Germinal center (tissue), 1 donor: ENCODE data around the gene KLHL36.

Experiments
- DNase-seq: peaks from one replicate; pipeline ENCODE4 v3.0.0; 2012; ENCODE audit warnings: mixed read lengths, low spot score

KLHL36 gene

DNA sequence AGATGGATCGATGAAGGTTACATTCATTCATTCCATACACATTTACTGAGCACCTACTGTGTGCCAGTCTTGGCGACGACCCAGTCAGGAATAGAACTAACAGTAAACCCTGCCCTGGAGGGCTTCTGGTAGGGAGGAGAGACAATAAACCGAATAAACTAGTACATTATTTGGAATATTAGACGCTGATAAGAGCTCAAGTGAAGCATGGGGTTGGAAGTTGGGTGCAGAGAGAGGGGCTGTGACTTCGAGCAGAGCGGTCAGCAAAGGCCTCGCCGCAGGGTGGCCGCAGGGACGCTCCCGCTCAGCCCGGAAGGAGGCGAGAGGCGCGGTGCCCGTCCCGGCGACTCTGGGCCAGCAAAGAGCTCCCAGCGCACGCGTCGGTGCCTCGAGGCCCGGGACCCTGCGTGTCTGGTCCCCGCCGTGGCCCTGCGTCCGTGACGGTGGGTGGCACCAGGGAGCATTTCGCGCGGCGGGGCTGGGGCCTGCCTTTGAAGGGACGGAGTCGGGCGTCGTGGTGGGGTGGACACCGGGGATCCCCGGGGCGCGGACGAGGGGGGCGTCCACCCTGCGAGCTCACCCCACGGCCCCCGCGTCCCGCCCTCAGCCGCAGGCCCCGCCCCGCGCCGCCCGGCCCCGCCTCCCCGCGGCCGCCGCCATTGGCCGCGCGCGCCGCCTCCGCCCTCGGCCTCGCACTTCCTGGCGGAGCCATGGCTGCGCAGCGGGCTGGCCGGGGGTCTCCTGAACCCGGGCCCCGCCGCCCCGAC is at the start of gene KLHL36:
Gene KLHL36, plus strand, starts transcription at position 684 of the 767 bp plus-strand sequence. CDS start 2,357 bp downstream, outside the sequence.
- peak; percentile 92 for DNase-seq

DNA sequence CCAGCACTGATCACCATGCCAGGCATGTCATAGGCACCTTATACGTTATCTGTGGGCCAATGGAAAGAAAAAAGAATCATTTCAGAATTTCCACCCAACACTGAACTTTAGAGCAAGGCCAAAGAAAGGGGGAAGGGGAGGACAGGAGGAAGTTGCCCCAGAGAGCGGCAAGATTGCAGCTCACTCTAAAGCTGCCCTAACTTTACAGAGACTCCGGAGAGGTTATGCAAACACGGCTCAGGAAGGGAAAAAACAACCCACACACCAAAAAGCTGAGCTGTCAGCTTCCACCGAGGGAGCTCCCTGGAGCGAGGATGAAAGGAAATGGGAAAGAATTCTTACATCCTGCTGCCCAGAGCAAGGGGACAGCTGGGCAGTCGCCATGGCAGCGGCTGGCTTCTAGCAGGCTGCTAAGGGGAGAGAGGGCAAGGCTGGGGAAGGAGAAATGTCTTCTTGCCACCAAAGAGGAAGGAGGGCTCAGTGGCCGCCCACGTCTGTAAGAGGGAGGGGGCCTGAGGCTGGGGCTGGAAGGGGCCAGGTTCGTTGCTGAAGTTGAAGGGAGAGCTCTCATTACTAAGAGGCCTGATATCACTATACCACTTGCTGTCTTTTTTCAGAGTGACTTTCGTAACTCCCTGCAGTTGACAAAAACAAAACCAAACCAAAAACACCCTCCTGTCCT is 48.6 kb upstream of the KLHL36 start:
- DNase-seq: peak; percentile 49

- DNase-seq: peak; percentile 75
Observed at GRCh38 chr16:84600343-84601229, 47.7 kb upstream of the KLHL36 start.

GRCh38 chr16:84603140-84603816 is 45.0 kb upstream of the KLHL36 start:
- DNase-seq: no peak

DNA sequence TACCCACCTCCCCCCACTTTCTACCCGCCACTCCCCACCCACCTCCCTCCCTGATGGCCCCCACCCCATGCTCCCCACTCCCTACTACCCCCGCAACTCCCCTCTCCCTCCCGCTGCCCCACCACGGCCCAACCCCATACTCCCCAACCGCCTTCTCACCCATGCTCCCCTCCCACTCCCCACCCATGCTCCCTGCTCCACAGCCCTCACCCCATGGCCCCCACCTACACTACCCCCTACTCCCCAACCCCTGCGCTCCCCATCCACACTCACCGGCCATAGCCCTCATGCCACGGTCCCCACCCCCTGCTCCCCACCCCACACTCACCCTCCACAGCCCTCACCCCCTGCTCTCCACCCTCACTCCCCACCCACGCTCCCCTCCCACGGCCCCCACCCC is 44.4 kb upstream of the KLHL36 start:
- no peak for DNase-seq

- no peak for DNase-seq
Observed at GRCh38 chr16:84604477-84605013, 43.8 kb upstream of the KLHL36 start.

GRCh38 chr16:84605339-84605848 is 42.9 kb upstream of the KLHL36 start:
- no peak for DNase-seq

GRCh38 chr16:84606081-84606875 is 42.0 kb upstream of the KLHL36 start:
- no peak for DNase-seq

DNA sequence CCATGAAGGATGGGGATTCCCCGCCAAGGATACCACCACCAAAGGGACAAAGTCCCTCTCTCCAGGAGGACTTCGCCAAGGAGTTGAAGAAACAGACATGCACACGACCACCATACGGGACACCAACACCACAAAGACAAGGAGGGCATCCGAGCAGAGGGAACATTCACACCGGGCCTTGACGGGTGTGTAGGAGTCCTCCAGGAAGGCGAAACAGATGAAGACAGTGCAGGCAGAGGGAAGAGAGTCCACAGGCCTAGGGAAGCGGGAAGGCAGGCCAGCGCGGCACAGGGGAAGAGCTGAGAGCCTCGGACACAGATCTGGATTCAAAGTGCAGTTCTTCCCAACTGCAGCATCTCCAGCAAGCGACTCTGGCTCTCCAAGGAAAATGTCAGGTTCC is 41.2 kb upstream of the KLHL36 start:
- DNase-seq: no peak

- peak; percentile 77 for DNase-seq
Observed at GRCh38 chr16:84607694-84608093, 40.6 kb upstream of the KLHL36 start.

DNA sequence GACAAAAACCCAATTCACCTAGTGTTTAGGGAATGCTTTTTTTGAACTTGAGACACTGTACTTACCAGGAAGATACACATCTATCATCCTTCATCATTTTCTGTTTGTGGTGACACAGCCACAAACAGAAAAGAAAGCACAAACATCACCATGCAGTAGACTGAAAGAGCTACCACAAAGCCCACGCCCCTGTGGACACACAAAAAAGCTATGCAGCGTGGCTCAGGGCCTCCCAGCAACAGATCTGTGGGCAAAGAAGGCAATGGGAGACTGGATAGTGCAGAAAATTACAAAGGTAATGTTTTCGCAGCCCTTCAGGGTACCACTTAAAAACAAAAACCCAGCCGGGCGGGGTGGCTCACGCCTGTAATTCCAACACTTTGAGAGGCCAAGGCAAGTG is 40.0 kb upstream of the KLHL36 start:
- DNase-seq: no peak

DNA sequence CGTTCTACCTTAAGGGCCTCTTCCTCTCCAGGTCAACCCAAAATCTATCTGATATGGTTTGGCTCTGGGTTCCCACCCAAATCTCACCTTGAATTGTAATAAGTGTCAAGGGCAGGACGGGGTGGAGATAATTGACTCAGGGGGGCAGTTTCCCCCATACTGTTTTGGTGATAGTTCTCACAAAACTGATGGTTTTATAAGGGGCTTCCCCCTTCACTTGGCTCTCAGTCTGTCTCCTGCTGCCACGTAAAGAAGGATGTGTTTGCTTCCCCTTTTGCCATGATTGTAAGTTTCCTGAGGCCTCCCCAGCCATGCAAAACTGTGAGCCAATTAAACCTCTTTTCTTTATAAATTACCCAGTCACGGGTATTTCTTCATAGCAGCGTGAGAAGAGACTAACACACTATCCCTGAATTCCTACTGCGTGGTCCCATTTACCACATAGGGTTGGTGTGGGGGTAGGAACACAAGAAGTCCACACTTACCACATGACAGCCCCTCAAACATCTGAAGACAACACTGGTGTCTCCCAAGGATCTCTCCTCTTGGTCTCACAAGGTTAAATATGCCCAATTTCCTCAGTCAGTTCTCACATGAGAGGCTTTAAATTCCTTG is 38.6 kb upstream of the KLHL36 start:
- no peak for DNase-seq

DNA sequence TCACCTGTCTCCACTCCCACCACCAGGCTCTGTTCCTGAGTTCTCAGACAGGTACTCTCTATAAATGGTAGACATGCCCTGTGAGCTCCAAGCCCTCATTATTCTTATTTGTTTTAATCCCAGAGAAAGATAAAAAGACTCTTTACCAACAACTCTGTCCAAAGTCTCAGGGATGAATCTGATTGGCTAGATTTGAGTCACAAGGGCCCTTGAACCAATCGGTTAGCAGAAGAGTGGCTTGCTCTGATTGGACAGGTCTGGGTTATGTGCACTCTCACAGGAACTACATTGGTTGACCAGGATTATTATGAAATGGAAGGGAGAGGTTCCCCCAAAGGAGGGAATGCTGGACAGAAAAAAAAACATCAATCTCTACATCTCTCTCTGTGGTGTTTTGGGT is 37.9 kb upstream of the KLHL36 start:
- no peak for DNase-seq

DNA sequence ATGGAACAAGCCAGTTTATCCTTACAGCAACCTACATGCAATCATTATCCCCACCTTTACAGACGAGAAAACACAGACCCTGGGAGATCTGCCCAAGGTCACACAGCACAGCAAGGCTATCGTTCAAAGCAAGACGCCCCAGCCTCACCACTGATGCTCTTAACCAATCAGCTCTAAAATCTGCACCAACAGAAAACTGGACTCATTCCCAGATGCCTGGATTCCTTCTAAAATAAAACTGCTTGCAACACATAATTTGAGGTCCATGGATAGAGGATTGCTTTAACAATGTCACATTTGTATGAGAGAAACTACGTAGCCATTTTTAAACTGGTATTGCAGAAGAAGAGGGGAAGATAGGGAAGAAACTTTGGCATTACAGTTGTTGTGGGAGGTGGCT is 37.3 kb upstream of the KLHL36 start:
- DNase-seq: no peak

DNA sequence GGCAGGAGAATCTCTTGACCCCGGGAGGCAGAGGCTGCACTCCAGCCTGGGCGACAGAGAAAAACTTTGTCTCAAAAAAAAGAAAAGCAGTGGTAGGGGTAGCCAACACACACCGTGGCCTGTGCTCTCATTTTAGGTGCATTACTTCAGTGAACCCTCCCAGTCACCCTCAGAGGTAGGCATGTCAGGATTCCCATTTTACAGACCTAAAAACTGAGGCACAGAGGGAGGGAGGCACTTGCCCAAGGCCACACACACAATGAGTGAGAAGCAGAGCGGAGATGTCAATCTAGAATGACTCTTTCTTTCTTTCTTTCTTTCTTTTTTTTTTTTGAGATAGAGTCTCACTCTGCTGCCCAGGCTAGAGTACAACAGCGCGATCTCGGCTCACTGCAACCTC is 35.6 kb upstream of the KLHL36 start:
- no peak for DNase-seq

DNA sequence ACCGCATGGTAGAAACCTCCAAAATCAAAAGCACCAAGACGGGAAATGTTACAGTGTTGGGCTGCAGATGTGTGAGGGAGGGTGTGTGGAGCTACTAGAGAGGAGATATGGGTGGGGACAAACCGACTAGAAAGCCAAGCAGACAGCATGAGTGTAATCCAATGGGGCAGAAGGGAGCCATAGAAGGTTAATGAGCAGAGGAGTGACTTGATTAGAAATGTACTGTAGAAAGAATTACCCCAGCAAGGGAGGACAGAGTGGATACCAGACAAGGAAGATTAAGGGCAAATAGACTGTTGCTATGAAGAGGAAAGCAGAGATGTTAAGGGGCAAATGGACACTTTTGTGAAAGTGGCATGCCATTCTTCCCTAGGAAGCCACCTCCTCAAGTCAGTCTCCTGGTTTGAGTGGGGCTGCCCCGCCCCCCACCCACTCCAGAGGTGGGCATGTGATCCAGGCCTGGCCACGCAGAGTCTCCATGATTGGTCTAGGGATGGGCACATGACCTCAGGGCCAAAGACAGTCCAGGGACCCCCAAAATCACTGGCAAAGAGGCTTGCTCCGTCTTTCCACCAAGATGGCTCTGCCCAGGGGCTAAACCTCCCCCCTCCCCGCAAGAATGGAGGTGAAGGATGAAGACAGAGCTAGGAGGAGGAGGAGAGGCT is 34.8 kb upstream of the KLHL36 start:
- no peak for DNase-seq

DNA sequence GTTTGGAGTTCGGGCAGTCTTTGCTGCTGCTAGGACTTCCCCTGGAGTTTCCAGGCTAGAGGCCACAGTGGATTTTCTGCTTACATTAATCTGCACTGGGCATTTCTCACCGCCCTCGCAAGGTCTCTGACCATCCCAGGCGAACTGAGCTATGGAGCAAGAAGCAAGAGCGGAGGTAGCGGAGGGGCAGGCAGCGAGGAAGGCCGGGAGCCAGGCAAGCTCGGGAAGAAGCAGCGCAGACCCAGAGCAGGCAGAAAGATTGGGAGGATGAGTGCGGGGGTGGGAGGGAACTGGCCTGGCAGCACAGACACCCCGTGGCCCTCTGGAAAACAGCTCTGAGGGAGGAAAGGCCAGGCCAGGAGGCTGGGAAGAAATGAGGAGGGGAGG is 34.2 kb upstream of the KLHL36 start:
- DNase-seq: no peak

DNA sequence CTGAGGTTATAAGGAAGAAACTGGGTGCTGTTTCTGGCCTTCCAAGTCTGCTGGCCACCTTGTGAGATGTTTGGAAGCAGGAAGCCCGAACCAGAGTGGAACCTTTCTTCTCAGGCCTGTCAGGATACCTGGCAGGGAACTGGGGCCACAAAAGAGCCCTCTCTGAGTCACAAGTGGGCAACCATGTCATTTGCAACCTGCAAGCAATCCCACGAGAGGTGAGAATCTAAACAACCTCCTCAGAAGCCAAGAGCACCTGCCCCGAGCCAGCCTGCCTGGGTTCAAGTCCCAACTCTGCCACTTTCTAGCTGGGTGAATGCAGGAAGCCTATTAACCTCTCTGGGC is 33.7 kb upstream of the KLHL36 start:
- no peak for DNase-seq

- DNase-seq: no peak
Observed at GRCh38 chr16:84614968-84615813, 33.1 kb upstream of the KLHL36 start.
